H9 (cell line): ENCODE data around the gene ARMC9. TPM values are rescaled to one million over a fixed set of nuclear protein-coding genes. Genes with fewer than 3 reads are reported as not detected.

Experiments used
- DNase-seq: peaks from one replicate; pipeline ENCODE4 v3.0.0-alpha.2; 2017
- H2AFZ ChIP-seq: one replicate; pipeline ENCODE4 v1.6.1; 2013; ENCODE audit warnings: mild to moderate bottlenecking, low read length, control low read depth, moderate library complexity
- H2AK5ac ChIP-seq: 2 replicates; pipeline ENCODE4 v1.6.1; 2013; ENCODE audit warnings: low read length, control low read depth, mixed read lengths; ENCODE audit not compliant: insufficient read length
- H2BK120ac ChIP-seq: one replicate; pipeline ENCODE4 v1.6.1; 2013; ENCODE audit warnings: low read depth, mild to moderate bottlenecking, low read length, control low read depth, inconsistent platforms; ENCODE audit not compliant: poor library complexity, severe bottlenecking
- H2BK12ac ChIP-seq: 2 replicates; pipeline ENCODE4 v1.6.1; 2013; ENCODE audit warnings: low read length, control low read depth, mixed read lengths, low read depth; ENCODE audit not compliant: insufficient read length
- H2BK15ac ChIP-seq: 2 replicates; pipeline ENCODE4 v1.6.1; 2013; ENCODE audit warnings: low read depth, low read length, control low read depth
- H2BK20ac ChIP-seq: one replicate; pipeline ENCODE4 v1.6.1; 2013; ENCODE audit warnings: low read depth, mild to moderate bottlenecking, low read length, control low read depth, inconsistent platforms; ENCODE audit not compliant: poor library complexity, severe bottlenecking
- H2BK5ac ChIP-seq: 2 replicates; pipeline ENCODE4 v1.6.1; 2013; ENCODE audit warnings: low read length, control low read depth, mixed read lengths; ENCODE audit not compliant: insufficient read length
- H3K14ac ChIP-seq: 2 replicates; pipeline ENCODE4 v1.6.1; 2013; ENCODE audit warnings: low read length, control low read depth; ENCODE audit not compliant: insufficient read depth
- H3K18ac ChIP-seq: 2 replicates; pipeline ENCODE4 v1.6.1; 2013; ENCODE audit warnings: low read depth, mild to moderate bottlenecking, mixed read lengths, low read length, control low read depth; ENCODE audit not compliant: insufficient read length
- H3K23ac ChIP-seq: 2 replicates; pipeline ENCODE4 v1.6.1; 2013; ENCODE audit warnings: low read length, control low read depth, mixed read lengths, low read depth; ENCODE audit not compliant: insufficient read length
- H3K23me2 ChIP-seq: 2 replicates; pipeline ENCODE4 v1.6.1; 2013; ENCODE audit warnings: low read depth, mild to moderate bottlenecking, mixed read lengths, low read length, control low read depth; ENCODE audit not compliant: insufficient read length, poor library complexity, severe bottlenecking
- H3K27ac ChIP-seq: 2 replicates; pipeline ENCODE4 v1.5.1; 2013; ENCODE audit warnings: low read length, control low read depth, mixed read lengths, low read depth; ENCODE audit not compliant: insufficient read length
- H3K27me3 ChIP-seq: 2 replicates; pipeline ENCODE4 v1.6.1; 2013; ENCODE audit warnings: low read length, control low read depth, inconsistent platforms; ENCODE audit not compliant: insufficient read depth
- H3K4ac ChIP-seq: 2 replicates; pipeline ENCODE4 v1.6.1; 2013; ENCODE audit warnings: low read depth, mild to moderate bottlenecking, control low read depth, inconsistent platforms, low read length, moderate library complexity
- H3K4me1 ChIP-seq: 2 replicates; pipeline ENCODE4 v1.6.1; 2013; ENCODE audit warnings: low read length, control low read depth, inconsistent platforms; ENCODE audit not compliant: insufficient read depth
- H3K4me2 ChIP-seq: 2 replicates; pipeline ENCODE4 v1.6.1; 2013; ENCODE audit warnings: low read length, control low read depth, mixed read lengths; ENCODE audit not compliant: insufficient read length, insufficient read depth
- H3K56ac ChIP-seq: 2 replicates; pipeline ENCODE4 v1.6.1; 2013; ENCODE audit warnings: low read depth, mild to moderate bottlenecking, mixed read lengths, low read length, control low read depth; ENCODE audit not compliant: insufficient read length
- H3K79me1 ChIP-seq: 2 replicates; pipeline ENCODE4 v1.6.1; 2013; ENCODE audit warnings: low read depth, mild to moderate bottlenecking, moderate library complexity, low read length, control low read depth, inconsistent platforms; ENCODE audit not compliant: insufficient read depth, poor library complexity, severe bottlenecking
- H3K79me2 ChIP-seq: 2 replicates; pipeline ENCODE4 v1.6.1; 2013; ENCODE audit warnings: low read length, control low read depth, inconsistent platforms; ENCODE audit not compliant: insufficient read depth
- H3K9ac ChIP-seq: 2 replicates; pipeline ENCODE4 v1.6.1; 2013; ENCODE audit warnings: low read length, control low read depth, mixed read lengths; ENCODE audit not compliant: insufficient read length; ENCODE audit errors: extremely low read depth
- H3K9me3 ChIP-seq: one replicate; pipeline ENCODE4 v1.6.1; 2013; ENCODE audit warnings: low read depth, low read length, inconsistent platforms; ENCODE audit not compliant: control insufficient read depth
- H3T11ph ChIP-seq: one replicate; pipeline ENCODE4 v1.6.1; 2013; ENCODE audit warnings: mild to moderate bottlenecking, low read length, control low read depth, inconsistent platforms
- H4K20me1 ChIP-seq: one replicate; pipeline ENCODE4 v1.6.1; 2013; ENCODE audit not compliant: control insufficient read depth, insufficient read length, insufficient read depth
- H4K5ac ChIP-seq: 2 replicates; pipeline ENCODE4 v1.6.1; 2013; ENCODE audit warnings: low read depth, mild to moderate bottlenecking, mixed read lengths, low read length, control low read depth; ENCODE audit not compliant: insufficient read length
- H4K8ac ChIP-seq: replicated peaks from 2 replicates; pipeline ENCODE4 v1.6.1; 2013; ENCODE audit warnings: low read length, control low read depth, mixed read lengths, low read depth; ENCODE audit not compliant: insufficient read length
- H4K91ac ChIP-seq: 2 replicates; pipeline ENCODE4 v1.6.1; 2013; ENCODE audit warnings: low read depth, mild to moderate bottlenecking, moderate library complexity, mixed read lengths, low read length, control low read depth; ENCODE audit not compliant: insufficient read length
- H3K27ac Mint-ChIP-seq, 3 experiments: 2 replicates in 2 of 3; 3 replicates in 1 of 3; pipeline ENCODE4 v1.8.0; 2020 to 2021; ENCODE audit warnings: mixed read lengths in 3 of 3, mild to moderate bottlenecking in 1 of 3, moderate library complexity in 1 of 3
- H3K27me3 Mint-ChIP-seq: 2 replicates; pipeline ENCODE4 v1.8.0; 2021; ENCODE audit warnings: low read depth, mild to moderate bottlenecking, moderate library complexity, mixed read lengths
- H3K36me3 Mint-ChIP-seq, 3 experiments: 2 replicates in 2 of 3; 3 replicates in 1 of 3; pipeline ENCODE4 v1.8.0; 2020 to 2021; ENCODE audit warnings: low read depth in 3 of 3, mixed read lengths in 3 of 3; ENCODE audit not compliant: insufficient read depth in 1 of 3
- H3K4me1 Mint-ChIP-seq, 2 experiments: 2 replicates each; pipeline ENCODE4 v1.8.0; 2020; ENCODE audit warnings: mixed read lengths in 2 of 2
- H3K4me3 Mint-ChIP-seq, 2 experiments: 2 replicates in 1 of 2; 3 replicates in 1 of 2; pipeline ENCODE4 v1.8.0; 2020 to 2021; ENCODE audit warnings: mild to moderate bottlenecking in 2 of 2, mixed read lengths in 2 of 2, moderate library complexity in 1 of 2
- H3K9me3 Mint-ChIP-seq, 2 experiments: 2 replicates in 1 of 2; 3 replicates in 1 of 2; pipeline ENCODE4 v1.8.0; 2020; ENCODE audit warnings: mild to moderate bottlenecking in 2 of 2, mixed read lengths in 2 of 2, moderate library complexity in 1 of 2
- WGBS: extraction: QIAGEN DNeasy Blood & Tissue Kit; methylation state at CpG from one replicate; pipeline ENCODE4 v1.1.7; 2013; ENCODE audit warnings: missing lambda C conversion rate, low lambda C conversion rate, mixed read lengths; ENCODE audit not compliant: insufficient read length; ENCODE audit errors: extremely low coverage; 5-methylcytosine and 5-hydroxymethylcytosine counted together
- total RNA-seq: library from RNA; stranded (reverse); gene quantifications from 2 replicates; pipeline ENCODE4 v1.2.1, GENCODE V29; 2021
- TF ChIP-seq, protein P1 (sequence below): fragments of 200-600 bp; sonication (generic); conservative IDR thresholded peaks from 3 replicates; pipeline ENCODE4 v1.8.0; 2021; ENCODE audit warnings: antibody characterized with exemption, mild to moderate bottlenecking

Gene ARMC9
- total RNA-seq, 1 experiment from 2014 or later: 37.6 TPM

DNA sequence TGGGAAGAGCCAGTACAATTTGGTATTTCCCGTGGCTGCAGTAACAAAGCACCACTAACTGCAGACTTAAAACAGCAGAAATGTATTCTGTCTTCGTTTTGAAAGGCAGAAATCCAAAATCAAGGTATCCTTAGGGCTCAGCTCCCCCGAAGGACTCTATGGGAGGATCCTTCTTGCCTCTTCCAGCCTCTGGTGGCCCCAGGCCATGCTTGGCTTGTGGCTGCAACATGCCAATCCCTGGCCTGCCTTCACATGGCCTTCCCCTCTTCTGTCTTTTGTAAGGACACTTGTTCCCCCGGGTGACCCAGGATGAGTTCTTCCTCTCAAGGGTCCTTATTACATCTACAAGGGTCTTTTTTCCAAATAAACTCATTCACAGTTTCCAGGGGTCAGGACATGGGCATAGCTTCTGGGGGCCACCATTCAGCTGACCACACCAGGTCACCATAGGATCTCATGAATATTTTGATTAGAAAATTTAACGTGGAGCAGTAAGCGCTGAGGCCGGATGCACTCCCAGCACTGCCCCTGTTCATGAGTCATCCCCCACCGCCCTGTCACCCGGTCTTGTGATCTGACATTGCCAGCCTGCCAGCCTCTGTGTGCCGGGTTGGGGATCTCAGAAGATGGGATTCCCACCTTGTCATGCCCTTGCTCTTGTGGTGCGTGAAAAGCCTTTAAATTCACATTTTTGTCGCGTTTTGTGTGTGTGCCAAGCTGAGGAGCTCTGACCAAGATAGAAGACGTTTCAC is 135.9 kb downstream of the ARMC9 start:
- Histone ChIP-seq H2AFZ (no peak overlapping the region), H3K56ac (no peak overlapping the region), H4K91ac (no peak overlapping the region), H3K79me2 (no peaks in the 10 kb centered on the region), H2AK5ac (no peak overlapping the region), H3T11ph (no peak overlapping the region), H3K79me1 (no peaks in the 10 kb centered on the region), H2BK12ac (no peak overlapping the region), H3K9ac (no peak overlapping the region), H3K27me3 (no peaks in the 10 kb centered on the region), H3K23ac (no peak overlapping the region), H3K18ac (no peak overlapping the region), H3K4ac (no peak overlapping the region), H2BK15ac (no peak overlapping the region), H3K4me2 (no peak overlapping the region), H4K8ac (no peak overlapping the region), H4K5ac (no peak overlapping the region), H3K14ac (no peak overlapping the region), H2BK5ac (no peak overlapping the region), H3K27ac (no peak overlapping the region), H3K9me3 (no peaks in the 10 kb centered on the region), H4K20me1 (no peaks in the 10 kb centered on the region), H3K23me2 (no peaks in the 10 kb centered on the region), H2BK20ac (no peak overlapping the region), H3K4me1 (no peaks in the 10 kb centered on the region; the same call in 1 of the 2 replicates), H2BK120ac (no peak overlapping the region)
- Mint-ChIP-seq H3K4me1 (peaks cover 10 to 11% of the 10 kb centered on the region in 2 experiments), H3K9me3 (no peaks in the 10 kb centered on the region), H3K4me3 (no peak overlapping the region), H3K36me3 (peaks cover 9 to 33% (median 27%) of the 10 kb centered on the region in 3 experiments; a peak in 6 of 7 replicates), H3K27ac (peak overlapping the region in 2 of 3 experiments; percentile 10 to 59; a peak in 3 of 7 replicates), H3K27me3 (no peaks in the 10 kb centered on the region; the same call in 1 of the 2 replicates)
- TF ChIP-seq, protein P1, sequence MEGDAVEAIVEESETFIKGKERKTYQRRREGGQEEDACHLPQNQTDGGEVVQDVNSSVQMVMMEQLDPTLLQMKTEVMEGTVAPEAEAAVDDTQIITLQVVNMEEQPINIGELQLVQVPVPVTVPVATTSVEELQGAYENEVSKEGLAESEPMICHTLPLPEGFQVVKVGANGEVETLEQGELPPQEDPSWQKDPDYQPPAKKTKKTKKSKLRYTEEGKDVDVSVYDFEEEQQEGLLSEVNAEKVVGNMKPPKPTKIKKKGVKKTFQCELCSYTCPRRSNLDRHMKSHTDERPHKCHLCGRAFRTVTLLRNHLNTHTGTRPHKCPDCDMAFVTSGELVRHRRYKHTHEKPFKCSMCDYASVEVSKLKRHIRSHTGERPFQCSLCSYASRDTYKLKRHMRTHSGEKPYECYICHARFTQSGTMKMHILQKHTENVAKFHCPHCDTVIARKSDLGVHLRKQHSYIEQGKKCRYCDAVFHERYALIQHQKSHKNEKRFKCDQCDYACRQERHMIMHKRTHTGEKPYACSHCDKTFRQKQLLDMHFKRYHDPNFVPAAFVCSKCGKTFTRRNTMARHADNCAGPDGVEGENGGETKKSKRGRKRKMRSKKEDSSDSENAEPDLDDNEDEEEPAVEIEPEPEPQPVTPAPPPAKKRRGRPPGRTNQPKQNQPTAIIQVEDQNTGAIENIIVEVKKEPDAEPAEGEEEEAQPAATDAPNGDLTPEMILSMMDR: no peak
- DNase-seq: no peak
- no CpG with 5 or more reads among the region's 14 CpGs for WGBS
